Measurements from ENCODE around the gene USP26. TPM values are rescaled to one million over a fixed set of nuclear protein-coding genes. Genes with fewer than 3 reads are reported as not detected.

USP26 gene, protein sequence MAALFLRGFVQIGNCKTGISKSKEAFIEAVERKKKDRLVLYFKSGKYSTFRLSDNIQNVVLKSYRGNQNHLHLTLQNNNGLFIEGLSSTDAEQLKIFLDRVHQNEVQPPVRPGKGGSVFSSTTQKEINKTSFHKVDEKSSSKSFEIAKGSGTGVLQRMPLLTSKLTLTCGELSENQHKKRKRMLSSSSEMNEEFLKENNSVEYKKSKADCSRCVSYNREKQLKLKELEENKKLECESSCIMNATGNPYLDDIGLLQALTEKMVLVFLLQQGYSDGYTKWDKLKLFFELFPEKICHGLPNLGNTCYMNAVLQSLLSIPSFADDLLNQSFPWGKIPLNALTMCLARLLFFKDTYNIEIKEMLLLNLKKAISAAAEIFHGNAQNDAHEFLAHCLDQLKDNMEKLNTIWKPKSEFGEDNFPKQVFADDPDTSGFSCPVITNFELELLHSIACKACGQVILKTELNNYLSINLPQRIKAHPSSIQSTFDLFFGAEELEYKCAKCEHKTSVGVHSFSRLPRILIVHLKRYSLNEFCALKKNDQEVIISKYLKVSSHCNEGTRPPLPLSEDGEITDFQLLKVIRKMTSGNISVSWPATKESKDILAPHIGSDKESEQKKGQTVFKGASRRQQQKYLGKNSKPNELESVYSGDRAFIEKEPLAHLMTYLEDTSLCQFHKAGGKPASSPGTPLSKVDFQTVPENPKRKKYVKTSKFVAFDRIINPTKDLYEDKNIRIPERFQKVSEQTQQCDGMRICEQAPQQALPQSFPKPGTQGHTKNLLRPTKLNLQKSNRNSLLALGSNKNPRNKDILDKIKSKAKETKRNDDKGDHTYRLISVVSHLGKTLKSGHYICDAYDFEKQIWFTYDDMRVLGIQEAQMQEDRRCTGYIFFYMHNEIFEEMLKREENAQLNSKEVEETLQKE
- not detected for total RNA-seq (ENCODE audit: unreplicated experiment)
- long read RNA-seq = 0 reads

DNA sequence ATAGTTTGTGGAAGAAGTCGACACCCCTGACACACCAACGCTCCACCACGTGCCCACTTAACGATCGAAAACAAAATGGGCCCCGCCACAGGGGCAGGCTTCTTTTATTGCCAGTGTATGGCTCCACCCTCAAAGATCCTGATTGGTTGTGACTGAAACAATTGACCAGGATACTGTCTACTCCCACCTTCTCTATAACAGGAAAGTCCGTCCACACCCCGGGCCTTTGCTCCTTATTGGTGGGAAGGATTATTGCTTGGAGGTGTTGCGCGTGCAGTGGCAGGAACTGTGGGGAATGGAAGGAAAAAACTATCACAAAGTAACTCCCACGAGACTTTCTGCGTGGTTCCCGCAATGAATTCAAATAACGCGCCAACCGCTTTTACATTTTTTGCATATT is at the start of gene USP26:
Gene USP26 (minus strand): TSS at position 79 of the 400 bp plus-strand sequence. CDS start 68,889 bp downstream, outside the sequence.
- peaks cover 1% of the 10 kb centered on the region for H3K27me3 Mint-ChIP-seq (ENCODE audit: unreplicated experiment)
- H3K4me1 Mint-ChIP-seq (ENCODE audit: unreplicated experiment) = no peaks in the 10 kb centered on the region
- no peak within 1 kb of the TSS for H3K4me3 Mint-ChIP-seq (ENCODE audit: unreplicated experiment)
- DNase-seq (ENCODE audit: low spot score) = no peak
- H3K36me3 Mint-ChIP-seq (ENCODE audit: low read depth, unreplicated experiment) = no peaks in the 10 kb centered on the region
- H3K9me3 Mint-ChIP-seq (ENCODE audit: unreplicated experiment) = no peaks in the 10 kb centered on the region
- H3K27ac Mint-ChIP-seq (ENCODE audit: unreplicated experiment) = no peak within 1 kb of the TSS
- TF ChIP-seq, protein P1, sequence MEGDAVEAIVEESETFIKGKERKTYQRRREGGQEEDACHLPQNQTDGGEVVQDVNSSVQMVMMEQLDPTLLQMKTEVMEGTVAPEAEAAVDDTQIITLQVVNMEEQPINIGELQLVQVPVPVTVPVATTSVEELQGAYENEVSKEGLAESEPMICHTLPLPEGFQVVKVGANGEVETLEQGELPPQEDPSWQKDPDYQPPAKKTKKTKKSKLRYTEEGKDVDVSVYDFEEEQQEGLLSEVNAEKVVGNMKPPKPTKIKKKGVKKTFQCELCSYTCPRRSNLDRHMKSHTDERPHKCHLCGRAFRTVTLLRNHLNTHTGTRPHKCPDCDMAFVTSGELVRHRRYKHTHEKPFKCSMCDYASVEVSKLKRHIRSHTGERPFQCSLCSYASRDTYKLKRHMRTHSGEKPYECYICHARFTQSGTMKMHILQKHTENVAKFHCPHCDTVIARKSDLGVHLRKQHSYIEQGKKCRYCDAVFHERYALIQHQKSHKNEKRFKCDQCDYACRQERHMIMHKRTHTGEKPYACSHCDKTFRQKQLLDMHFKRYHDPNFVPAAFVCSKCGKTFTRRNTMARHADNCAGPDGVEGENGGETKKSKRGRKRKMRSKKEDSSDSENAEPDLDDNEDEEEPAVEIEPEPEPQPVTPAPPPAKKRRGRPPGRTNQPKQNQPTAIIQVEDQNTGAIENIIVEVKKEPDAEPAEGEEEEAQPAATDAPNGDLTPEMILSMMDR (IDR thresholded peaks at IDR 0.05; ENCODE audit: unreplicated experiment) = no peak

DNA sequence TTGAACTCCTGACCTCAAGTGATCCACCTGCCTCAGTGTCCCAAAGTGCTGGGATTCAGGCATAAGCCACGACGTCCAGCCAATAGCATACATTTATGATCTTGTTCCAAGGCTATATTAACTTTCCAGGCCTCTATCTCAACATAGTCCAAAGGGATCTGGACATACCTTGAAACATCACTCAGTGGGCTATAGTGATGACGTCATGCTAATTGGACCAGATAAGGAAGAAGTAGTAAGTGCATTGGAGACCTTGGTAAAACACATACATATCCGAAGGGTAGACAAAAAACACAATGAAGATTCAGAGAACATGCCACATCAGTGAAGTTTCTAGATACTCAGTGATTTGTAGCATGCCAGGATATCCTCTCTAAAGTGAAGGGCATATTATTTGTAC is 37.4 kb upstream of the USP26 start:
- no peaks in the 10 kb centered on the region for H3K36me3 Mint-ChIP-seq (ENCODE audit: low read depth, unreplicated experiment)
- peaks cover 2% of the 10 kb centered on the region for H3K27me3 Mint-ChIP-seq (ENCODE audit: unreplicated experiment)
- TF ChIP-seq, protein P1 (IDR thresholded peaks at IDR 0.05; ENCODE audit: unreplicated experiment) = no peak
- H3K27ac Mint-ChIP-seq (ENCODE audit: unreplicated experiment) = no peak overlapping the region
- no peaks in the 10 kb centered on the region for H3K4me1 Mint-ChIP-seq (ENCODE audit: unreplicated experiment)
- no peak overlapping the region for H3K4me3 Mint-ChIP-seq (ENCODE audit: unreplicated experiment)
- no peaks in the 10 kb centered on the region for H3K9me3 Mint-ChIP-seq (ENCODE audit: unreplicated experiment)
- DNase-seq (ENCODE audit: low spot score) = no peak

DNA sequence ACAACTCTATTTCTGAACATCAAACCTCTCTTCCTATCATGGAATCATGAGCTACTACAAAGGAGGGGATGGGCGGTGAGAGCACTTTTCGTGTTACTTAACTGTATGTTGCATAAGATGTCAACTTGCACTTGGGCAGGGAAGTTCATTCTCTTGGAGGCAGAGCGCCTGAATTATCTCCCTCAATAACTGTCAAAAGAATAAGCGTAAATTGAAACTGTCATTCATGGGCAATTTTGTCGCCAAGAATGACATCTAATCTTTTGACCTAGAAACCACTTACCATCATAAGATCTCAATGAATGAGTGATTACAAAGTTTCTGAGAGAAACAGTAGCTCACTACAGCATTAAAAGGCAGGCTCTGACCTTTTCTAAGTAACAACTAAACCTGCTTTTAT is 23.5 kb upstream of the USP26 start:
- no peak for DNase-seq (ENCODE audit: low spot score)
- Mint-ChIP-seq H3K4me1 (ENCODE audit: unreplicated experiment) (no peaks in the 10 kb centered on the region), H3K27ac (ENCODE audit: unreplicated experiment) (no peak overlapping the region), H3K36me3 (ENCODE audit: low read depth, unreplicated experiment) (no peaks in the 10 kb centered on the region), H3K27me3 (ENCODE audit: unreplicated experiment) (no peaks in the 10 kb centered on the region), H3K4me3 (ENCODE audit: unreplicated experiment) (no peak overlapping the region), H3K9me3 (ENCODE audit: unreplicated experiment) (no peaks in the 10 kb centered on the region)
- TF ChIP-seq, protein P1 (IDR thresholded peaks at IDR 0.05; ENCODE audit: unreplicated experiment) = no peak

DNA sequence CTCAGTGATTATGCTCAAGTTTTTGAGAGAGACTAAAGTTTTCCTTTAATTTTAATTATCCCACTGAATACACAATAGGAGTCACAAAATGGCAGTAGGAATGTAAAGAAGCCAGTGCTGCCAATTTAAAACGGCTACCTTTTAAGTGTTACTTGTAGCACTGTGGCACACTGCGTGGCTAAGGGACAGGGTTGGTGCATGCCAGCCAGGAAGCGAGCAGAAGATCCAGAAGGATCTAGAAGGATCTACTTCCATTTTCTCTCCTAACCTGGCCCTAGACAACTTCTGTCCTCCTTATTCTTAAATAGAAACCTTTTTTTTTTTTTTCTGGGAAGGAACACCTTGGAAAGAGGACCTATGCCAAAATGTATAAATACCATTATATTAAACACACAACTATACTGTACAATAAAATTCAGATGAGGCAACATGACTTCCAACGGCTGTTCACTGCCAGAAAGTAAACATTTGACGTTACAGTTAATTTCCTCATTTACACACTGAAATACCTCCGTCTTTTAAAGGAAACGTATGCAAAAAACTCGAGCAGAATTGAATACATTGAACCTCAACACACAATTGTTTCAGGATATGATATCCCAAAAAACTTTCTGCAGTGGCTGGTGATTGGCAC is 2.7 kb downstream of the USP26 start:
- no peaks in the 10 kb centered on the region for H3K4me1 Mint-ChIP-seq (ENCODE audit: unreplicated experiment)
- no peaks in the 10 kb centered on the region for H3K9me3 Mint-ChIP-seq (ENCODE audit: unreplicated experiment)
- H3K27ac Mint-ChIP-seq (ENCODE audit: unreplicated experiment) = no peak overlapping the region
- DNase-seq (ENCODE audit: low spot score) = no peak
- TF ChIP-seq, protein P1 (IDR thresholded peaks at IDR 0.05; ENCODE audit: unreplicated experiment) = no peak
- no peak overlapping the region for H3K4me3 Mint-ChIP-seq (ENCODE audit: unreplicated experiment)
- no peaks in the 10 kb centered on the region for H3K36me3 Mint-ChIP-seq (ENCODE audit: low read depth, unreplicated experiment)
- H3K27me3 Mint-ChIP-seq (ENCODE audit: unreplicated experiment) = peaks cover 1% of the 10 kb centered on the region

All from endothelial cell (in vitro differentiated cells).